ENCODE results near the gene MND1. TPM values are rescaled to one million over a fixed set of nuclear protein-coding genes. Genes with fewer than 3 reads are reported as not detected.
A peak's percentile ranks its signal among the peaks of the same experiment; 100 is the strongest.
"Not testable (repeated sequence)": the region's sequence is repeated elsewhere in the genome, so short reads cannot be mapped to it uniquely, and the experiment has no call there.

Gene MND1
- total RNA-seq, 1 experiment from 2014 or later = 12.3 TPM

DNA sequence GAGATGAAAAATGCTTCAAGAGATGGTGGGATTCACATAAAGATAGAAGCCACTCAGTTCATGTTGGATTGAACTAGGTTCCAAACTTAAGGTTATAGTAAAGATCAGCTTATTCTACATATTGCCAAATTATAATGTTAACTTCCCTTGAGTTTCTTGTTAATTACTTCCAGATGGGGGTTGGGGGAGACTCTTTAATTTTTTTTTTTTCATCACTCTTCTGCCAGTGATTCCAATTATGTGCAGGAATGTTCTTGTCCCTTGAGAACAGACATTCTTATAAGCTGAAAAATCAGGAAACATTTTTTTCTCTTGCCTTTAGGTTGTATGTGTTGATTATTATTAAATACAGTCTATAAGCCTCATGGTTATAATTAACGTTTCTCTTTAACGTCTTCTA is 30.0 kb downstream of the MND1 start:
- no peak overlapping the region for H3K4me3 ChIP-seq

DNA sequence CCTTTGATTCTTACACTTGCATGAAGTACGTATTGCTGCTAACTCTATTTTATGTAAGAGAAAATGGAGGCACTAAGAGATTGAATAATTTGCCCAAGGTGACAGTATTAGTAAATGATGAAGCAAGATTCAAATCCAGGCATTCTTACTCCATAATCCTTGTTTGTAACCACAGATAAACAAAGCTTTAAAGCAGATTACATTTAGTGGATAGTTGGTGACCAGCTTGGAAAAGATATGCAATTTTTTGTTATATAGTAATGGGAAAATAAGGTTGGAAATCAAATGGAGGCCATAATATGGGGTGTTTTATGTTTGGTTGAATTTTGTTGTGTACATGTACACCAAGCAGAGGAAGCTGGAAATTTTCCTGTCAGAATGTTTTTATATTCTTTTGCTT is 30.8 kb downstream of the MND1 start:
- Histone ChIP-seq H3K9me3 (peaks cover 6% of the 10 kb centered on the region), H3K36me3 (no peaks in the 10 kb centered on the region; the same call in 1 of the 2 replicates)
- no peak for DNase-seq

More for the DNA sequence above, 30.0 kb downstream of the MND1 start:
- Histone ChIP-seq H3K9me3 (peaks cover 6% of the 10 kb centered on the region), H3K36me3 (no peaks in the 10 kb centered on the region; the same call in 1 of the 2 replicates), H3K27me3 (no peaks in the 10 kb centered on the region)
- no peak for DNase-seq

DNA sequence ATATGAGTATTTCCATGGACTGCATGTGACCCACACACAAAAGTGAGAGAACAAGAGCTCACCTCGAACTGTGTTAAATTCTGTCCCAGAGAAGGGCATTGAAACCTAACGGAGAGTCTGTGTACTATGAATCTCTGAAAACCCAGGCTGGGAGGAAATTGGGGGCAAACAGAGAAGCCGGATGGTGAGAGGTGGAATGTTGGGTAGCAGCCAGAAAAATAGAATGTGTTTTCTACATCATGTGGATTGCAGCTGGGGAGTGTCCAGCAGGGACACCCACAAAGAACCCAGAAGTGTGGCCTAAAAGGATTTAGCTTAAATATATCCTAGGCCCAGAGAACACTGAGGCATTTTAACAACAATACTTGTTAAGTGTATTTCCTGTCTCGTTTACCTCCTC is 38.6 kb downstream of the MND1 start:
- Histone ChIP-seq H3K36me3 (no peaks in the 10 kb centered on the region; the same call in 1 of the 2 replicates), H3K4me3 (no peak overlapping the region), H3K27me3 (no peaks in the 10 kb centered on the region), H3K9me3 (no peaks in the 10 kb centered on the region)
- DNase-seq = no peak

More for the DNA sequence above, 30.8 kb downstream of the MND1 start:
- Histone ChIP-seq H3K4me3 (no peak overlapping the region), H3K27me3 (no peaks in the 10 kb centered on the region)

DNA sequence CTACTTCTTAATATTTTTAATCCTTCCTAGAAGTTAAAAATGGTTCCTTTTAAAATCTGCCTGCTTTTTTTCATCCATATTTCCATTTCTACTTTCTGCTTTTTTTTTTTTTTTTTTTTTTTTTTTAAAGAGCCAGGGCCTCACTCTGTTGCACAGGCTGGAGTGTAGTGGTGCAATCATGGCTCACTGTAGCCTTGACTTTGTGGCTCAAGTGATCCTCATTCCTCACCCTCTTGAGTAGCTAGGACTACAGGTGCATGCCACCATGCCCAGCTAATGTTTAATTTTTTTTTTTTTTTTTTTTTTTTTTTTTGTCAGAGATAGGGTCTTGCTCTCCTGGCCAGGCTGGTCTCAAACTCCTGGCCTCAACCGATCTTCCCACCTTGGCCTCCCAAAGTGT is 39.7 kb downstream of the MND1 start:
- Histone ChIP-seq H3K9me3 (no peaks in the 10 kb centered on the region), H3K4me3 (no peak overlapping the region), H3K36me3 (no peaks in the 10 kb centered on the region; the same call in 1 of the 2 replicates), H3K27me3 (no peaks in the 10 kb centered on the region)
- no peak for DNase-seq

DNA sequence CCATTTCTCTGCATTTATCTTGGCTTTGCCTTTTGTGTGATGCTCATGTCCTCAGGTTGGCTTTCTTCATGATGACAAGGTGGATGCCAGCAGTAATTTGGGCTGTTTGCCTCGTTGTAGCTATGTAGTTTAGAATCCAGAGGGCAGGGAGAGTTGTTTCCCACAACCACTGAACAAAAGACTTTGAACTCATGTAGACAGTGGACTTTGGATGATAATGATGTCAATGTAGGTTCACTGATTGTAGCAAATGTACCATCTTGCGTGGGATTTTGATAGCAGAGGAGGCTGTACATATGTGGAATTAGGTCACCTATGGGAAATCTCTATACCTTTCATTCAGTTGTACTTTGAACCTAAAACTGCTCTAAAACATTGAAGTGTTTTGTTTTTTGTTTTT is 41.3 kb downstream of the MND1 start:
- Histone ChIP-seq H3K36me3 (no peaks in the 10 kb centered on the region; the same call in 1 of the 2 replicates), H3K4me3 (no peak overlapping the region), H3K9me3 (no peaks in the 10 kb centered on the region), H3K27me3 (no peaks in the 10 kb centered on the region)
- DNase-seq = no peak

DNA sequence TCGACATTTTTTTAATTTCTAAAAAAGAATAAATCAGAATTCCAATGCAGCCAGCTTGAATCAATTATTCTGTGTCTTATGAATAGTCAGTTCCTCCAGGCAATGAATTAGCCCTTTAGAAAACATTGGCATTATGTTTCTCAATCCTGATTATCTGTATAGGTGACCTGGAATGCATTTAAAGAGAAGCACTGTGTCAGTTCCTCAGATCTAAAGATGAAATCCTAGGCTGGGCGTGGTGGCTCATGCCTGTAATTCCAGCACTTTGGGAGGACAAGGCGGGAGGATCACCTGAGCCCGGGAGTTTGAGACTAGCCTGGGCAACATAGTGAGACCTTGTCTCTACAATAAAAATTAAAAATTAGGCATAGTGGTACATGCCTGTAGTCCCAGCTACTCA is 43.5 kb downstream of the MND1 start:
- Histone ChIP-seq H3K36me3 (no peaks in the 10 kb centered on the region; the same call in 1 of the 2 replicates), H3K4me3 (no peak overlapping the region), H3K9me3 (no peaks in the 10 kb centered on the region), H3K27me3 (no peaks in the 10 kb centered on the region)
- DNase-seq = no peak

DNA sequence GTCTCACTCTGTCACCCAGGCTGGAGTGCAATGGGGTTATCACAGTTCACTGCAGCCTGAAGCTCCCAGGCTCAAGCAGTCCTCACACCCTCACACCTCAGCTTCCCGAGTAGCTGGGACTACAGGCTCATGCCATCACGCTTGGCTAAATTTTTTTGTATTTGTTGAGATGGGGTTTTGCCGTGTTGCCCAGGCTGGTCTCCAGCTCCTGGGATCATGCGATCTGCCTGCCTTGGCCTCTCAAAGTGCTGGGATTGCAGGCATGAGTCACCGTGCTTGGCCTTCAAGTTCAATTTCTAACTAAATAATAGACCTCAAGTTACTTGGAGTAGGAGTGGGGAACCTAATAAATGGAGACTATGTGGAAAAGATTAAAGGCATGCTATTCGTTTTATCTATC is 48.9 kb downstream of the MND1 start:
- Histone ChIP-seq H3K27me3 (no peaks in the 10 kb centered on the region), H3K9me3 (no peaks in the 10 kb centered on the region), H3K4me3 (no peak overlapping the region), H3K36me3 (no peaks in the 10 kb centered on the region)
- peak; percentile 86 for DNase-seq

DNA sequence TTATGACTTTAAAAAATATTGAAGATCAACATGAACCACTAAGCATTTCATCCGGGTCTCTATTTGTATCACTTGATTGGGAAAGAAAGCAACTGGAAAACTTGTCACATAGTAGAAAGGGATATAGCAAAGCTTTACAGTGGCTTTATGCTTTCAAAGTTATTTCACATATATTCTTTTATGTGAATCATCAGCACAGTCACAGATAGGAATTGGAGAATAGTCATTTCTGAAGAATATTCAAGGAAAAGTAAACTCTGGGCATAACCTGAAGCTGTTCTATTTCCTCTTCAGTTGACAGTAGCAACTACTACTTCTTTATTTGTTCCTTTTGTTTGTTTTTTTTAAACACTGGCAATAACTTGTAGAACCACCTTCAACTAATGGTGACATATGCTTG is 50.5 kb downstream of the MND1 start:
- Histone ChIP-seq H3K36me3 (no peaks in the 10 kb centered on the region), H3K9me3 (no peaks in the 10 kb centered on the region), H3K4me3 (no peak overlapping the region), H3K27me3 (no peaks in the 10 kb centered on the region)
- DNase-seq = no peak

DNA sequence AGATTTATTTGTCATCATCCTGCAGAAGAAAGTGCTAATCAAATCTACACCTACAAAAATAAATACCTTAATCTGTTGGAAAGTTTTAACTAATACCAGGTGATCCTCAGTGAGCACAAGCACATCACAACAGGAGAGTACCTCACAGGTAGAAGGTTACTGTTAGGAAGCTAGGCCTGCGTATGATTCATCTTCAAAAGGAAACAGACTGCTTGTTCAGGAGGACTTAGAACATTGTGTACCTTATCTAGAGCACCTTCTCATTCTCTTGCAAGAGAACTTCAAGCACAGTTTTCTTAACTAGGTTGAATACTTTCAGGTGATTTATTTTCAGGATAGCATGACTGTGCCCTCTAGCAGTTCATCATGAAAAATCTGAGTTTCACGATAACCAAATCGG is 54.2 kb downstream of the MND1 start:
- H3K4me3 ChIP-seq = no peak overlapping the region
- H3K9me3 ChIP-seq = no peaks in the 10 kb centered on the region
- no peaks in the 10 kb centered on the region for H3K27me3 ChIP-seq
- no peak for DNase-seq
- no peaks in the 10 kb centered on the region for H3K36me3 ChIP-seq

DNA sequence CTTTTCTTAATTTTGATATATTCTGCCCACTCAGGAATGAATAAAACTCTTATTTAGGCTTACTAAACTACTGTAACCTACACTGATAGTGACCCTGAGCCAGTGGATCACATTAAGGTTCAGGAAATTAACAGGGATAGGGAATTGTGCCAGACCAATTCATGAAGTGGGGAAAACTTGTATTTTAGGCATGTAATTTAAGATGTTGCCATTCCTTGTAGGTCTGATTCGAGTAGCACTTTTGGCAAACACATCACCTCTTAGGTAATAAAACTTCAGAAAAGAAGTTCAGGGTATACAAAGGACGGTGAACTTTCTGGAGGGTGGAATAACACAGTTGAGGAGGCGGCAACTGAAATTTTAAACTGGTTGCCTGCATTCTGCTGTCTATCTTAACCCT is 54.9 kb downstream of the MND1 start:
- H3K9me3 ChIP-seq = no peaks in the 10 kb centered on the region
- no peak overlapping the region for H3K4me3 ChIP-seq
- DNase-seq = no peak
- H3K27me3 ChIP-seq = no peaks in the 10 kb centered on the region
- H3K36me3 ChIP-seq = no peaks in the 10 kb centered on the region

DNA sequence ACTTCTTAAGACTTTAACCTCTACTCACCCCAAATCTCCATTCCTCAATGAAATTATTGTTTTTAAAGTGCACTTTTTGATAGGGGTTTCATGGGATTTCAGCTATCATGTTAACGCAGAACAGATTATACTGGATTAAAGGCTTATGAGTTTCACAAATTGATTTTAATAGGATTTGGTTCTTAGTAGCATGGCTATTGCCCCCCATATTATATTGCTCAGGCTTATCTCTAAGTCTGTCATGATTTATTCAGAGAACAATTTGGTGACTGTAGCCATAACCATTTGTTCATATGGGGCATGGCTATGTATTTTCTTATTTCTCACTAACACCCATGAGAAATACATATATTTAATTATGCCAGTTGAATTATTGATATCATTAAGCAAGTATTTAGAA is 57.0 kb downstream of the MND1 start:
- Histone ChIP-seq H3K36me3 (no peaks in the 10 kb centered on the region), H3K4me3 (no peak overlapping the region), H3K9me3 (no peaks in the 10 kb centered on the region), H3K27me3 (no peaks in the 10 kb centered on the region)
- no peak for DNase-seq

DNA sequence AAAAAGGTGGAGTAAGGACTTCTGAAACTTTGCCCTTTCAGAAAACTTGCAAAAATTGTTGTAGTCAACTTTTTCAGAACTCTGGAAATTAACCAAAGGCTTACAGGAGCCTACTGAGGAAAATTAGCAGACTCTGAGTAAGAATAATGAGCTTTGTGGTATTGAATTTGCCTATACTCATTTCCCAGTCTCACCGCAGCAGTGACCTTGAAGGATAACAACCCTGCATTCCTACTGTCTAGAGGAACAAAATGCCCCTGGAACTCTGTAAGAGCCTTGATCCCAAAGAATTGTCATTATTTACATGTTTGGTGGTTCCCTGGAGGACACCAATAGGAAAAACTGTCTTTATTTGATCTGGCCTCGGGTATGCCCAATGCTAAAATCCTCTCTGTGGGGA is 57.9 kb downstream of the MND1 start:
- DNase-seq = no peak
- H3K27me3 ChIP-seq = no peaks in the 10 kb centered on the region
- H3K36me3 ChIP-seq = no peaks in the 10 kb centered on the region
- no peak overlapping the region for H3K4me3 ChIP-seq
- no peaks in the 10 kb centered on the region for H3K9me3 ChIP-seq

DNA sequence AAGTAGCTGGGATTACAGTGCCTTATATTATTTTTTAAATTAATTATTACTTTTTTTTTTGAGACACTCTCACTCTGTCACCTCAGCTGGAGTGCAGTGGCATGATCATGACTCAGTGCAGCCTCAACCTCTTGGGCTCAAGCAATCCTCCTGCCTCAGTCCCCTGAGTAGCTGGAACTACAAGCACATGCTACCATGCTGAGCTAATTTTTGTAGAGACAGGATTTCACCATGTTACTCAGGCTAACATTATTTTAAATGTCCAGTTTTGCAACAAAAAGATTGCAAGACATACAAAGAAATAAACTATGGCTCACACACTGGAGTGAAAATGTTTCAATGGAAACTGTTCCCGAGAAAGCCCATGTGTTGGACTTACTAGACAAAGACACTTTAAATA is 59.2 kb downstream of the MND1 start:
- no peak for DNase-seq
- no peak overlapping the region for H3K4me3 ChIP-seq
- no peaks in the 10 kb centered on the region for H3K36me3 ChIP-seq
- no peaks in the 10 kb centered on the region for H3K9me3 ChIP-seq
- H3K27me3 ChIP-seq = no peaks in the 10 kb centered on the region

DNA sequence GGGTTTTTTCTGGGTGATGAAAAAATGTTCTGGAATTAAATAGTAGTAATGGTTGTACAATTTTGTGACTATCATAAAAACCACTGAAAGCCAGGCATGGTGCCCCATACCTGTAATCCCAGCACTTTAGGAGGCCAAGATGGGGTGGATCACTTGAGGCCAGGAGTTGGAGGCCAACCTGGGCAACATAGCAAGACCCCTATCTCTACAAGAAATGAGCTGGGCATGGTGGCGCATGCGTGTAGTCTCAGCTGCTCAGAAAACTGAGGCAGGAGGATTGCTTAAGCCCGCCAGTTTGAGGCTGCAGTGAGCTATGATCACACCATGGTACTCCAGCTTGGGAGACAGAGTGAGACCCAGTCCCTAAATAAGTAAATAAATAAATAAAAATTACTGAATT is 63.4 kb downstream of the MND1 start:
- no peak overlapping the region for H3K4me3 ChIP-seq
- no peaks in the 10 kb centered on the region for H3K36me3 ChIP-seq
- DNase-seq = no peak
- no peaks in the 10 kb centered on the region for H3K9me3 ChIP-seq
- H3K27me3 ChIP-seq = no peaks in the 10 kb centered on the region

DNA sequence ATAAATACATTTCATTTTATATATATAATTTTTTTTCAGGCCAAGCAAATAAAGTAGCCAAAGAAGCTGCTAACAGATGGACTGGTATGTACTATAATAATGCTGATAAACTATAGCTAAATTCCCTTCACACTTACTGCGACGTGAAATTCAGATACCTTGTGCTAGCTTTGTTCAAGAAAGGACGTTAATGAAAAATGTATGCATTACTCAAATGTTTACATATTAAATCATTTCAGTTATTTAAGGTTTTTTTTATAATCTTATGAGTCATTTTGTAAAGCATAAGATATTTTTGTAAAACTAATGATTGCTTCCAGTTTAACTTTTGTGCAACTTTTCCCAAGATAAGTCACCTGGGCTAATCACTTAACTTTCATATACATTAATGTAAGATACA is 64.4 kb downstream of the MND1 start:
- DNase-seq = no peak
- Histone ChIP-seq H3K27me3 (no peaks in the 10 kb centered on the region), H3K36me3 (no peaks in the 10 kb centered on the region), H3K4me3 (no peak overlapping the region), H3K9me3 (no peaks in the 10 kb centered on the region)

DNA sequence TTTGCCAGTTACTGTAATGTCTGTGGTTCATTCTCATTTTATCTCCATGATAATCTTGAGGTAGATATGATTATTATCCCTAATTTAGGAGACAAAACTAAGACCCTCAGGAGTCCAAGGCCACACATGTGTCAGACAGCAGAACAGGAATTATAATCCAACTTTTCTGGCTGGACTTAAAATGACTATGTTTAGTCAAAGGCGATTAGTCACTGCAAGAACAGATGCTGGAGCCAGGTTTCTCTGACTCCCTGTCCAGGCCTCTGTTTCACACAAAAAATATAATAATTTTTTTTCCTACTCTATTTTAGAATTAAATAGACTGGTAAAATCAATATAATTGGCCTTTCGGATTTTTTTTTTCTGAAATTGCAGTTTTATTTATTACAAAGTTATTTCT is 64.9 kb downstream of the MND1 start:
- Histone ChIP-seq H3K4me3 (no peak overlapping the region), H3K36me3 (no peaks in the 10 kb centered on the region), H3K9me3 (no peaks in the 10 kb centered on the region), H3K27me3 (no peaks in the 10 kb centered on the region)
- peak; percentile 60 for DNase-seq

DNA sequence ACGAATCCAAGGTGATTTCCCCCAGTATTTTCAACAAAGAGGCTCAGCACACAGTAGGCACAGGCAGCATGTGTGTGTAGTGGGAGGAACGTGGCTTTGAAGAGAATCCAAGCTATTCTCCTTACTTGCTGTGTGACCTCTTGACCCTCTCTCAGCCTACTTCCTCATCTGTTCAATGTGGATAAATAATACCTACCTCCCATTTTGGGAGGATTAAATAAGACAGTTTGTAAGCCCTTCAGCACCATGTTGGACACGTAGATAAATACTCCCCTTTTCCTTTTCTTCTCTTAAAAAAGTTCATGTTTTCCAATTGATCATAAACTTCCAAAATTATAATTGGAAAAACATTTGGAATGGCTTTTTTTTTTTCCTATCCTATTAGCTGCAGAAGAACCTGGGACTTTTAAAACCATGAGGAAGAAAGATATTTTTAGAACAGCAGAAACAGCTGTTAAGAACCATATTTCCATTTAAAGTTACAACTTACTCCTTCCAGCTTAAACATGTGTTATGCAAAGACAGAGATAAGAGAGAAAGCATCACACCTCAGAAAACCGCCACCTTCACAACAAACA is 65.5 kb downstream of the MND1 start:
- Histone ChIP-seq H3K36me3 (no peaks in the 10 kb centered on the region), H3K27me3 (no peaks in the 10 kb centered on the region), H3K9me3 (no peaks in the 10 kb centered on the region), H3K4me3 (no peak overlapping the region)
- no peak for DNase-seq

DNA sequence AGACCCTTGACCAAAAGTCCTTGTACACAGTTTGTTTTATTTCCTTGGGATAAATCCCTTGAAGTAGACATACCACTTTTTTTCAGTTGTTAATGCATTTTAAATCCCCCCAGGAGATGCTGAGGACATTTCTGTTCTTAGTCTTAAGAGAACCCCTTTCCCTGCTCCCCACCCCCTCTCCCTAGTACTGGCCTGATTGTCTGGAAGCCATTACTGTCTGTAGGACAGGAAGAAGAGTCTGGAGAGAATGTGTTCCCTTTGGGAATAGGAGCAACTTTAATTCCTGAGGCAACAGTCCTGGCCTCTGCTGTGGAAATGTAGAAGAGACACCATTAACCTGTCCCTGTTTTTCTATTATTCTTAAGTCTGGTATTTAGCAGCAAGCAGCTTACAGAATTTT is 69.4 kb downstream of the MND1 start:
- DNase-seq = no peak

DNA sequence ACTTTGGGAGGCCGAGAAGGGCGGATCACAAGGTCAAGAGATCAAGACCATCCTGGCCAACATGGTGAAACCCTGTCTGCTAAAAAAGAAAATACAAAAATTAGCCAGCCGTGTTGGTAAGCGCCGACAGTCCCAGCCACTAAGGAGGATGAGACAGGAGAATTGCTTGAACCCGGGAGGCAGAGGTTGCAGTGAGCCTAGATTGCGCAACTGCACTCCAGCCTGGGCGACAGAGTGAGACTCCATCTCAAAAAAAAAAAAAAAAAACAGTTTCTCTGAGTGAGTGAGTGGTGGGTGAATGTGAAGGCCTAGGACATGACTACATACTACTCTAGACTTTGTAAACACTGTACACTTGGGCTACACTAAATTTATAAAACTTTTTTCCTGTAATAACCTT is 72.0 kb downstream of the MND1 start:
- DNase-seq, H3K27me3 ChIP-seq, H3K36me3 ChIP-seq, H3K9me3 ChIP-seq, H3K4me3 ChIP-seq: not testable (repeated sequence)

More for the DNA sequence above, 69.4 kb downstream of the MND1 start:
- Histone ChIP-seq H3K36me3 (no peaks in the 10 kb centered on the region), H3K27me3 (no peaks in the 10 kb centered on the region), H3K4me3 (no peak overlapping the region), H3K9me3 (no peaks in the 10 kb centered on the region)
